GM23248 (cell line): ENCODE data around the gene EDC3.

Experiments used
- EZH2 ChIP-seq: fragments of 200-600 bp; sonication (generic); IDR thresholded peaks from 2 replicates; pipeline ENCODE4 v1.6.1; 2018; ENCODE audit warnings: antibody characterized with exemption, mild to moderate bottlenecking; ENCODE audit not compliant: insufficient read depth, poor library complexity, severe bottlenecking
- EZH2phosphoT487 ChIP-seq: fragments of 200-600 bp; sonication (generic); IDR thresholded peaks from 2 replicates; pipeline ENCODE4 v1.6.1; 2018; ENCODE audit warnings: antibody characterized with exemption, moderate library complexity, mild to moderate bottlenecking, low read depth; ENCODE audit not compliant: insufficient read depth

DNA sequence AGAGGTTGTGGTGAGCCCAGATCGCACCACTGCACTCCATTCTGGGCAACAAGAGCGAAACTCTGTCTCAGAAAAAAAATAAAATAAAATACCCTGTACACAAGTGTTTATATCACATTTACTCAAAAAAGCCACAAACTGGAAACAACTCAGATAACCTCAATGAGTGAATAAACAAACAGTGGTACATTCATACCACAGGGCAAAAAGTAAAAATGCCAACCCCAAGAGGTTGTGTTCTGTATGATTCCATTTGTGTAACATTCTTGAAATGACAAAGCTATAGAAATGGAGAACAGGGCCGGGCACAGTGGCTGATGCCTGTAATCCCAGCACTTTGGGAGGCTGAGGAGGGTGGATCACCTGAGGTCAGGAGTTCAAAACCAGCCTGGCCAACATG lies 12.9 kb downstream of the EDC3 start:
- no peak for TF ChIP-seq EZH2
- no peak for TF ChIP-seq EZH2phosphoT487
